HCT116 (cell line): Measurements from ENCODE around the gene ARF1. TPM values are rescaled to one million over a fixed set of nuclear protein-coding genes. Genes with fewer than 3 reads are reported as not detected.

ENCODE experiments used
- ATAC-seq: fragments of 200-7000 bp; cut with Tn5 transposase; 2 replicates; pipeline ENCODE4 v1.9.1; 2020; ENCODE audit warnings: mild to moderate bottlenecking, moderate library complexity
- BruUV-seq: library from RNA; stranded (reverse); fragments of 400-500 nt; replicated peaks from 2 replicates; lab custom pipeline; 2021; lab: Mats Ljungman, UMichigan
- CTCF ChIA-PET: fragments of 300-600 bp; sonication (Branson Sonifier 250); formaldehyde crosslinking; loops from one replicate; lab custom pipeline; 2021; ENCODE audit warnings: antibody characterized with exemption; lab: Charles Lee
- POLR2A ChIA-PET: fragments of 300-600, 350-600 bp; sonication (Branson Sonifier 250); formaldehyde crosslinking; loops from one replicate; lab custom pipeline; 2021; ENCODE audit warnings: antibody characterized with exemption; lab: Charles Lee
- RAD21 ChIA-PET, 2 experiments: fragments of 300-600 bp; sonication (Branson Sonifier 250); formaldehyde crosslinking; loops; one replicate each; lab custom pipeline; 2023; ENCODE audit warnings: low total read pairs in 2 of 2; ENCODE audit not compliant: uncharacterized antibody in 2 of 2, unreplicated experiment in 2 of 2, low non-redundant PET in 1 of 2; lab: Charles Lee
- DNase-seq: peaks from one replicate; pipeline ENCODE4 v3.0.0-alpha.2; 2010; ENCODE audit warnings: low read depth, low spot score
- H2AFZ ChIP-seq: fragments of 200-600 bp; shearing (Covaris generic), sonication (generic); 2 replicates; pipeline ENCODE4 v1.6.1; 2017; ENCODE audit warnings: low read depth, mixed run types, mixed read lengths, antibody characterized with exemption, low read length; ENCODE audit not compliant: poor library complexity, severe bottlenecking
- H3K27ac ChIP-seq: 2 replicates; pipeline ENCODE4 v1.5.1; 2012; ENCODE audit warnings: low read depth, low read length
- H3K27me3 ChIP-seq: fragments of 200-600 bp; sonication (generic); 2 replicates; pipeline ENCODE4 v1.6.1; 2016; ENCODE audit warnings: mixed run types, low read length, mixed read lengths; ENCODE audit not compliant: insufficient read depth
- H3K36me3 ChIP-seq, 2 experiments: fragments of 200-500 bp in 1 of 2; fragments of 200-600 bp in 1 of 2; sonication (Bioruptor generic) in 1 of 2; sonication (generic) in 1 of 2; 2 replicates each; pipeline versions ENCODE4 v1.5.1 to v1.6.1; 2014 to 2016; ENCODE audit warnings: low read length in 2 of 2, inconsistent platforms in 1 of 2, mixed read lengths in 1 of 2, mixed run types in 1 of 2; ENCODE audit not compliant: insufficient read depth in 2 of 2, control insufficient read depth in 1 of 2
- H3K4me1 ChIP-seq, 2 experiments: fragments of 200-600 bp in 1 of 2; sonication (generic) in 1 of 2; 2 replicates each; pipeline versions ENCODE4 v1.5.1 to v1.6.1; 2012 to 2017; ENCODE audit warnings: low read length in 2 of 2, inconsistent platforms in 1 of 2, mild to moderate bottlenecking in 1 of 2, mixed read lengths in 1 of 2, mixed run types in 1 of 2, moderate library complexity in 1 of 2; ENCODE audit not compliant: insufficient read depth in 2 of 2, control insufficient read depth in 1 of 2
- H3K4me2 ChIP-seq: fragments of 200-600 bp; sonication (generic); 2 replicates; pipeline ENCODE4 v1.6.1; 2017; ENCODE audit warnings: mixed run types, low read length, mixed read lengths
- H3K4me3 ChIP-seq, 2 experiments: fragments of 200-600 bp in 1 of 2; sonication (generic) in 1 of 2; replicated peaks in 1 of 2; 2 replicates each; pipeline ENCODE4 v1.5.1; 2011 to 2016; ENCODE audit warnings: low read length in 2 of 2, control low read depth in 1 of 2, low read depth in 1 of 2, mild to moderate bottlenecking in 1 of 2, mixed read lengths in 1 of 2, mixed run types in 1 of 2
- H3K79me2 ChIP-seq: fragments of 200-600 bp; sonication (generic); 2 replicates; pipeline ENCODE4 v1.6.1; 2017; ENCODE audit warnings: mild to moderate bottlenecking, mixed run types, low read length, moderate library complexity, mixed read lengths; ENCODE audit not compliant: insufficient read depth
- H3K9ac ChIP-seq: fragments of 200-600 bp; sonication (generic); 2 replicates; pipeline ENCODE4 v1.6.1; 2016; ENCODE audit warnings: low read length, mixed read lengths
- H3K9me2 ChIP-seq: fragments of 200-600 bp; sonication (generic), shearing (Covaris generic); 2 replicates; pipeline ENCODE4 v1.6.1; 2017; ENCODE audit warnings: mixed run types, mild to moderate bottlenecking, moderate library complexity; ENCODE audit not compliant: insufficient read depth
- H3K9me3 ChIP-seq, 2 experiments: fragments of 200-500 bp in 1 of 2; fragments of 200-600 bp in 1 of 2; sonication (Bioruptor generic) in 1 of 2; sonication (generic) in 1 of 2; 2 replicates each; pipeline ENCODE4 v1.6.1; 2014 to 2017; ENCODE audit warnings: low read length in 2 of 2, mixed read lengths in 2 of 2, inconsistent platforms in 1 of 2, low read depth in 1 of 2, mild to moderate bottlenecking in 1 of 2, mixed run types in 1 of 2, moderate library complexity in 1 of 2; ENCODE audit not compliant: control insufficient read depth in 1 of 2, insufficient read depth in 1 of 2
- H4K20me1 ChIP-seq: fragments of 200-600 bp; sonication (generic), shearing (Covaris generic); 2 replicates; pipeline ENCODE4 v1.6.1; 2017; ENCODE audit warnings: mixed run types, mild to moderate bottlenecking, moderate library complexity; ENCODE audit not compliant: insufficient read depth
- ATF3 ChIP-seq: IDR thresholded peaks from 2 replicates; pipeline ENCODE4 v1.6.1; 2012
- CBX3 ChIP-seq: IDR thresholded peaks from 2 replicates; pipeline ENCODE4 v1.6.1; 2012; ENCODE audit warnings: low read depth
- CEBPB ChIP-seq: IDR thresholded peaks from 2 replicates; pipeline ENCODE4 v1.6.1; 2012; ENCODE audit warnings: low read depth
- CTCF ChIP-seq, 3 experiments: fragments of 200-600 bp in 1 of 3; sonication (generic) in 1 of 3; IDR thresholded peaks in 2 of 3; conservative IDR thresholded peaks in 1 of 3; 2 replicates each; pipeline ENCODE4 v1.5.1; 2012 to 2017; ENCODE audit warnings: low read depth in 2 of 3, low read length in 2 of 3, antibody characterized with exemption in 1 of 3, borderline replicate concordance in 1 of 3, control low read depth in 1 of 3, mild to moderate bottlenecking in 1 of 3, mixed read lengths in 1 of 3, mixed run types in 1 of 3, moderate library complexity in 1 of 3; ENCODE audit not compliant: insufficient read depth in 1 of 3
- EGR1 ChIP-seq: IDR thresholded peaks from 2 replicates; pipeline ENCODE4 v1.6.1; 2012; ENCODE audit warnings: low read depth
- ELF1 ChIP-seq: IDR thresholded peaks from 2 replicates; pipeline ENCODE4 v1.6.1; 2012; ENCODE audit warnings: low read depth, borderline replicate concordance
- EZH2 ChIP-seq: fragments of 200-600 bp; sonication (generic); IDR thresholded peaks from 2 replicates; pipeline ENCODE4 v1.6.1; 2017; ENCODE audit warnings: antibody characterized with exemption, mixed run types
- EZH2phosphoT487 ChIP-seq: fragments of 200-600 bp; IDR thresholded peaks from 2 replicates; pipeline ENCODE4 v1.6.1; 2018; ENCODE audit warnings: antibody characterized with exemption, borderline replicate concordance
- FOSL1 ChIP-seq: IDR thresholded peaks from 2 replicates; pipeline ENCODE4 v1.6.1; 2012; ENCODE audit warnings: low read depth
- JUND ChIP-seq: IDR thresholded peaks from 2 replicates; pipeline ENCODE4 v1.6.1; 2012
- POLR2A ChIP-seq: IDR thresholded peaks from 2 replicates; pipeline ENCODE4 v1.7.0; 2011; ENCODE audit warnings: borderline replicate concordance; ENCODE audit not compliant: insufficient read depth, insufficient read length; ENCODE audit errors: extremely low read depth
- POLR2AphosphoS5 ChIP-seq: IDR thresholded peaks from 2 replicates; pipeline ENCODE4 v1.6.1; 2011; ENCODE audit warnings: mild to moderate bottlenecking, low read depth, low read length, moderate library complexity
- RAD21 ChIP-seq: IDR thresholded peaks from 2 replicates; pipeline ENCODE4 v1.6.1; 2012; ENCODE audit warnings: low read depth, mild to moderate bottlenecking
- SIN3A ChIP-seq: IDR thresholded peaks from 2 replicates; pipeline ENCODE4 v1.6.1; 2012; ENCODE audit warnings: low read depth
- SP1 ChIP-seq: IDR thresholded peaks from 2 replicates; pipeline ENCODE4 v1.6.1; 2012; ENCODE audit warnings: low read depth
- SRF ChIP-seq: IDR thresholded peaks from 2 replicates; pipeline ENCODE4 v1.6.1; 2012; ENCODE audit warnings: low read depth
- YY1 ChIP-seq: IDR thresholded peaks from 2 replicates; pipeline ENCODE4 v1.6.1; 2011; ENCODE audit warnings: low read length, low read depth, moderate library complexity, mild to moderate bottlenecking; ENCODE audit not compliant: insufficient replicate concordance; ENCODE audit errors: extremely low read depth
- ZNF274 ChIP-seq: fragments of 200-500 bp; sonication (Bioruptor generic); IDR thresholded peaks from 2 replicates; pipeline ENCODE4 v1.6.1; 2014; ENCODE audit warnings: mild to moderate bottlenecking, low read depth, low read length, inconsistent platforms
- intact Hi-C: fragments of 100-400 bp; cut with micrococcal nuclease; formaldehyde crosslinking; loops from 2 replicates; pipeline ENCODE4 v1.10.0; 2022
- total RNA-seq: library from RNA; stranded (reverse); gene quantifications from one replicate; pipeline ENCODE4 v1.2.1, GENCODE V29; 2021; ENCODE audit not compliant: unreplicated experiment

Gene ARF1
- total RNA-seq, 1 experiment from 2014 or later: 394 TPM

GRCh38 chr1:228120351-228120750 lies 37.8 kb downstream of the ARF1 start:
- Histone ChIP-seq H3K4me3 (no peak overlapping the region), H3K9ac (no peak overlapping the region), H3K9me3 (peaks cover 0 to 5% of the 10 kb centered on the region in 2 experiments; a peak in 2 of 4 replicates), H3K79me2 (no peaks in the 10 kb centered on the region), H3K4me2 (no peak overlapping the region), H3K9me2 (no peaks in the 10 kb centered on the region), H3K36me3 (no peaks in the 10 kb centered on the region), H3K27ac (no peak overlapping the region), H3K27me3 (no peaks in the 10 kb centered on the region), H4K20me1 (no peaks in the 10 kb centered on the region), H3K4me1 (no peaks in the 10 kb centered on the region), H2AFZ (no peak overlapping the region)
- CTCF ChIA-PET: interaction anchor here (2.5 kb wide), 1 partner anchor 10 kb away, joined by 8 read pairs; no protein-coding TSS in a partner anchor
- POLR2A ChIA-PET: no interaction called here
- no peak for TF ChIP-seq FOSL1
- BruUV-seq: no TSS peak
- RAD21 ChIA-PET: no interaction called here
- ATAC-seq (no peak), DNase-seq (no peak)
- intact Hi-C loops: no loop called here

GRCh38 chr1:228120857-228121489 lies 38.5 kb downstream of the ARF1 start:
- Histone ChIP-seq H4K20me1 (no peaks in the 10 kb centered on the region), H2AFZ (no peak overlapping the region), H3K27ac (no peak overlapping the region), H3K4me1 (no peaks in the 10 kb centered on the region), H3K27me3 (no peaks in the 10 kb centered on the region), H3K79me2 (no peaks in the 10 kb centered on the region), H3K36me3 (no peaks in the 10 kb centered on the region), H3K9ac (no peak overlapping the region), H3K4me2 (no peak overlapping the region), H3K9me2 (no peaks in the 10 kb centered on the region), H3K9me3 (peaks cover 0 to 5% of the 10 kb centered on the region in 2 experiments; a peak in 2 of 4 replicates), H3K4me3 (no peak overlapping the region)
- CTCF ChIA-PET: interaction anchor here (2.5 kb wide), 1 partner anchor 10 kb away, joined by 8 read pairs; no protein-coding TSS in a partner anchor
- intact Hi-C loops: no loop called here
- TF ChIP-seq RAD21 (no peak), EZH2phosphoT487 (no peak), YY1 (no peak), CBX3 (no peak), ZNF274 (no peak), CEBPB (no peak), ELF1 (no peak), FOSL1 (no peak), CTCF (IDR thresholded peaks at IDR 0.05 in 2 of 3, conservative IDR thresholded peaks at IDR 0.05 in 1 of 3; ENCODE audit: borderline replicate concordance in 1 of 3, insufficient read depth in 1 of 3, low read depth in 2 of 3, low read length in 2 of 3) (no peak), SIN3A (no peak), EGR1 (no peak), SP1 (no peak), POLR2A (no peak), JUND (no peak), POLR2AphosphoS5 (no peak), ATF3 (no peak), SRF (no peak), EZH2 (no peak)
- POLR2A ChIA-PET: no interaction called here
- DNase-seq (no peak), ATAC-seq (no peak)
- RAD21 ChIA-PET: no interaction called here
- BruUV-seq: no TSS peak
